ENCODE data around the gene TM2D1.
"Not testable (repeated sequence)": the region's sequence is repeated elsewhere in the genome, so short reads cannot be mapped to it uniquely, and the experiment has no call there.

TM2D1 gene

GRCh38 chr1:61711969-61712368 lies 13.0 kb downstream of the TM2D1 start:
- DNase-seq (ENCODE audit: low read depth) = no peak
- no peak for TF ChIP-seq CTCF (conservative IDR thresholded peaks at IDR 0.05; ENCODE audit: low read length)
- H3K4me3 ChIP-seq (ENCODE audit: low read length) = no peak overlapping the region

DNA sequence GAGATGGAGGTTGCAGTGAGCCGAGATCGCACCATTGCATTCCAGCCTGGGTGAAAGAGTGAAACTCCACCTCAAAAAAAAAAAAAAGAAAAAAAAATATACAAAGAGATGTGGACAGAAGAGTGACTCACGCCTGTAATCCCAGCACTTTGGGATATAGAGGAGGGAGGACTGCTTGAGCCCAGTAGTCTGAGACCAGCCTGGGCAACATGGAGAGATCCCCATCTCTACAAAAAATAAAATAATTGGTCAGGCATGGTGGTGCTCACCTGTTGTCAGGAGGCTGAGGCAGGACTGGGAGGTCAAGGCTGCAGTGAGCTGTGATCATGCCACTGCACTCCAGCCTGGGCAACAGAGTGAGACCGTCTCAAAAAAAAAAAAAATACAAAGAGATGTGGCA lies 13.7 kb downstream of the TM2D1 start:
- peak; percentile 12 for DNase-seq (ENCODE audit: low read depth)

DNA sequence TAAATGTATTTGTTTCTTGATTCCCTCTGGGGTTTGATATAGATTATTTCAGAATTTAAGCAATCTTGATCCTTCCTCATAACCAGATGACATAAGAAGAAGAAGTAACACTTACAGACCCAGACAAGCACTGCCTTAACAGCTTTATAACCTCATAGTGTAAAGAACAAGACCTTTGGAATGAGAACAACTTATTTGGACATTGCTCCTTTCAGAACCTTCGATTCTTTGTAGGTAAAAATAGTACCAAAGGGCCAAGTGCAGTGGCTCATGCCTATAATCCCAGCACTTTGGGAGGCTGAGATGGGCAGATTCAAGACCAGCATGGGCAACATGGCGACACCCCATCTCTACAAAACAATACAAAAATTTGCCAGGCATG lies 15.0 kb downstream of the TM2D1 start:
- no peak for TF ChIP-seq CTCF (conservative IDR thresholded peaks at IDR 0.05; ENCODE audit: low read length)
- no peak for DNase-seq (ENCODE audit: low read depth)
- H3K4me3 ChIP-seq (ENCODE audit: low read length) = no peak overlapping the region

More for the DNA sequence above, 13.7 kb downstream of the TM2D1 start:
- H3K4me3 ChIP-seq (ENCODE audit: low read length) = not testable (repeated sequence)

- TF ChIP-seq CTCF (conservative IDR thresholded peaks at IDR 0.05; ENCODE audit: low read length) = no peak
- no peak overlapping the region for H3K4me3 ChIP-seq (ENCODE audit: low read length)
- DNase-seq (ENCODE audit: low read depth) = no peak
These were observed 15.7 kb downstream of the TM2D1 start for GRCh38 chr1:61708953-61709907.

DNA sequence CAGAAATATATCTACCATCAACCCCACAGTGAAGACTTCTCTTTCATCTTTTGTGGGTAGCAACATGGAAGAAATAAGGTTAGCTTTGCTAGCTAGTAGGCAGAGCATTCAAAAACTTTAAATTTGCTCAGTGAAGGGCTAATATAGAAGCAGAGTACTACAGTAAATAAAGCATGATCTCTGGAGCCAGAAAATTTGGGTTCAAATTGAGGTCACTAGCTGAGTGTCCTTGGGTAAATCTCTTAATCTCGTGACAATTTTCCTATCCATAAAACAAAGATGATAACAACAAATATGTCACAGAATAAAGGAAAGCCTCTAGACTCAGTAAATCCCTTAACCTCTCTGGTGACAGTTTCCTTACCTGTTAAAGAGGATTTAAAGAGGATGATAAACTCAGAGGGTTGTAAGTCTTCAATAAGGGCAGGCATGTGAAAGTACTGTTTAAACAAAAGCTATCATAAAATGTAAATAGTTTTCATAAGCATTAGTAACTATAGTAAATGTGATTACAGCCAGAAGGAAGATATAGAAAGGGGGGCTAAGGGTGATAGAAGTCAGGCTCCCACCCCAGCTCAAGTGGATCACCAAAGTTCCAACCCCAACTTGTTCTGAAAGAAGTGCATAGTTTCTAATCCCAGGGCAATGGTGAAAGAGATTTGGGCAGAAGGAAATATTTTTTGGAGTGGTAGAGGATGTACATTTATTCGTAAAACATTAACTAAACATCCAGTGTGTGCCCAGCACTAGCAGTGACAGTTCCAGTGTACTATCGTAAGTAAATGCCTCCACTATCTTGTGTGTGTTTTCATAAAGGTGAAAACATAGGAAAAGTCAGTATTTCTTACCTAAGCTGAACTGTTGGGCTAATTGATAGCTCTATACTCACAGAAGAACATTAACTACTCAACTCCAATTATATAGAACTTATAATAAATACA lies 24.8 kb downstream of the TM2D1 start:
- H3K4me3 ChIP-seq (ENCODE audit: low read length) = no peak overlapping the region
- no peak for DNase-seq (ENCODE audit: low read depth)
- no peak for TF ChIP-seq CTCF (conservative IDR thresholded peaks at IDR 0.05; ENCODE audit: low read length)

DNA sequence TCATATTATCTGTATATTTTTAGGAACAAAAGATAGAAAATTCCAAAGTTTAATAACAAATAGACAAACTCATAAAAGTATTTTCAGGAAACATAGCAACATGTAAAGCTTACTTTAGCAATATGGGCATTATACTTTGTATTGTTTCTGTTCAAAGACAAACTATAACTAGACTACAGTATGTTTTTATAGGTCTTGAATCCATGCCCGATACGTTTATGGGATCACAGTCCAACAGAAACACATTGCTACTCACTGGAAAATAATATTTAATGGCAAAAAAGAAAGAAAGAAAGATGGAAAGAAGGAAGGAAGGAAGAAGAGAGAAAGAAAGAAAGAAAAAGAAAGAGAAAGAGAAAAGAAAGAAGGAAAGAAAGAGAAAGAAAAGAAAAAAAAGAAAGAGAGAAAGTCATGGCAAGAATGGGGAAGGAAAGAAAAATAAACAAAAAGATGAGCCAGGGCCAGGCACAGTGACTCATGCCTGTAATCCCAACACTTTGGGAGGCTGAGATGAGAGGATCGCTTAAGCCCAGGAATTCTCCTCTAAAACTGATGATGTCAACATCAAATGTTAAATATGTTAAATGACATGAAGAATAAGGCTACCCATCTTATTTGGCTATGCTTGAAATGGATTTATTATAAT lies 32.7 kb downstream of the TM2D1 start:
- no peak overlapping the region for H3K4me3 ChIP-seq (ENCODE audit: low read length)
- DNase-seq (ENCODE audit: low read depth) = peak; percentile 28
- no peak for TF ChIP-seq CTCF (conservative IDR thresholded peaks at IDR 0.05; ENCODE audit: low read length)

- no peak overlapping the region for H3K4me3 ChIP-seq (ENCODE audit: low read length)
- no peak for TF ChIP-seq CTCF (conservative IDR thresholded peaks at IDR 0.05; ENCODE audit: low read length)
- peak; percentile 3 for DNase-seq (ENCODE audit: low read depth)
These were observed 37.0 kb downstream of the TM2D1 start for GRCh38 chr1:61687901-61688300.
